ENCODE measurements around the gene ANKRD13D.

The ANKRD13D gene

DNA sequence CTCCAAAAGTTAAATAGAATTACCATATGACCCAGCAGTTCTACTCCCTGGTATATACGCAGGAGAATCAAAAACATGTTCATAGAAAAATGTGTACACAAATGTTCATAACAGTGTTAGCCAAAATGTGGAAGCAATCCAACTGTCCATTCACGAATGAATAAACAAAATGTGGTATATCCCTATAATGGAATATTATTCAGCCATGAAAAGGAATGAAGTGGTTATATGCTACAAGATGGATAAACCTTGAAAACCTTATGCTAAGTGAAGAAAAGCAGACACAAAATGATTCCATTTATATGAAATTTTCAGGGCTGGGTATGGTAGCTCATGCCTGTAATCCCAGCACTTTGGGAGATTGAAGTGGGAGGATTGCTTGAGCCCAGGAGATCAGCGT lies 48.2 kb downstream of the ANKRD13D start:
- no peaks in the 10 kb centered on the region for H3K27me3 ChIP-seq (ENCODE audit: insufficient read depth, low read length)
- TF ChIP-seq CTCF (IDR thresholded peaks at IDR 0.05; ENCODE audit: low read length) (no peak), EZH2 (IDR thresholded peaks at IDR 0.05; ENCODE audit: borderline replicate concordance, low read length) (no peak)
- H3F3A ChIP-seq (ENCODE audit: insufficient read depth, low read length), result no peaks in the 10 kb centered on the region

GRCh38 chr11:67344264-67344663 lies 55.2 kb downstream of the ANKRD13D start:
- H3K9me3 ChIP-seq (ENCODE audit: low read length), result no peaks in the 10 kb centered on the region
- H3K4me1 ChIP-seq (ENCODE audit: insufficient read depth, low read length, severe bottlenecking), result peaks cover 25% of the 10 kb centered on the region
- TF ChIP-seq CTCF (IDR thresholded peaks at IDR 0.05; ENCODE audit: low read length) (no peak), EZH2 (IDR thresholded peaks at IDR 0.05; ENCODE audit: borderline replicate concordance, low read length) (no peak)
- no peak overlapping the region; the same call in 1 of the 2 replicates for H3K4me2 ChIP-seq (ENCODE audit: low read length)
- no peaks in the 10 kb centered on the region for H4K20me1 ChIP-seq (ENCODE audit: insufficient read depth, low read length)
- no peak overlapping the region for H3K9ac ChIP-seq (ENCODE audit: low read length)
- no peaks in the 10 kb centered on the region for H3F3A ChIP-seq (ENCODE audit: insufficient read depth, low read length)
- no peaks in the 10 kb centered on the region for H3K79me2 ChIP-seq (ENCODE audit: insufficient read depth, low read length)
- H3K4me3 ChIP-seq (ENCODE audit: low read depth, low read length, poor library complexity, severe bottlenecking), result no peak overlapping the region
- no peaks in the 10 kb centered on the region for H3K27me3 ChIP-seq (ENCODE audit: insufficient read depth, low read length)
- no peak overlapping the region for H2AFZ ChIP-seq (ENCODE audit: low read length)
- peak overlapping the region; percentile 49 for H3K27ac ChIP-seq (ENCODE audit: low read depth, low read length, poor library complexity, severe bottlenecking)
- no peaks in the 10 kb centered on the region for H3K36me3 ChIP-seq (ENCODE audit: insufficient read depth, low read length)
- no peaks in the 10 kb centered on the region for H3K9me2 ChIP-seq (ENCODE audit: low read depth, low read length)

More for the DNA sequence above, 48.2 kb downstream of the ANKRD13D start:
- H2AFZ ChIP-seq (ENCODE audit: low read length), result no peak overlapping the region
- no peaks in the 10 kb centered on the region for H3K9me2 ChIP-seq (ENCODE audit: low read depth, low read length)
- no peaks in the 10 kb centered on the region for H3K4me1 ChIP-seq (ENCODE audit: insufficient read depth, low read length, severe bottlenecking)
- H3K79me2 ChIP-seq (ENCODE audit: insufficient read depth, low read length), result no peaks in the 10 kb centered on the region
- no peak overlapping the region for H3K27ac ChIP-seq (ENCODE audit: low read depth, low read length, poor library complexity, severe bottlenecking)
- H3K9ac ChIP-seq (ENCODE audit: low read length), result no peak overlapping the region
- no peak overlapping the region for H3K4me3 ChIP-seq (ENCODE audit: low read depth, low read length, poor library complexity, severe bottlenecking)
- no peaks in the 10 kb centered on the region for H4K20me1 ChIP-seq (ENCODE audit: insufficient read depth, low read length)
- no peaks in the 10 kb centered on the region for H3K36me3 ChIP-seq (ENCODE audit: insufficient read depth, low read length)
- no peaks in the 10 kb centered on the region for H3K9me3 ChIP-seq (ENCODE audit: low read length)
- H3K4me2 ChIP-seq (ENCODE audit: low read length), result no peak overlapping the region

DNA sequence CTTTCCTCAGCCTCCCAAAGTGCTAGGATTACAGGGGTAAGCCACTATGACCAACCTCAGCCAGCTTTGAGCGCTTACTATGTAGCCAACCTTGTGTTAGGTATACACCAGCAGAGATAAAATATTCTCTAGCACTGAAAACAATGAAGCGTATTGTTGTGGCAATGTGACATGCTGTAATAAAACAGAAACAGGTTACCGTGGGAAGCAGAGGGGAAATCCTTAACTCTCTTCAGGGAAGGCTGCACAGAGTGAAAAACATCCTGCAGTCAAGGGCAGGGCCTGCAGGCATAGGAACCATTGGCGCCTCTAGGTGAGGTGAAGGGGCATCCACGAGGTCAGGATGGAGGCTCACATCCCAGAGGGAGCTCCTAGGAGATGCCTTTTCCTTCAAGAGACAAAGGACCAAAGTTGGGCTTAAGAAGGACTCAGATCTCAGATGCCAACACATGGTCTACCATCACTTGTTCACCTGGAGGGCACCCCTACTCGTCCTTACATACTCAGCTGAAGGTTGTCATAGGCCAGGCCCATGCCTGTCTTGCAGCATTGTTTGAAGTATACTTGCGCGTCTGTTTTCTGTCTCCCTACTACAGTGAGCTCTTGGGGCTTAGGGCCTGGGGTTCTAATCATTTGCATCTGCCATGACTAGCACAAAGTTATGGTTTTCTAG lies 56.3 kb downstream of the ANKRD13D start:
- Histone ChIP-seq H3K36me3 (ENCODE audit: insufficient read depth, low read length) (no peaks in the 10 kb centered on the region), H3K4me3 (ENCODE audit: low read depth, low read length, poor library complexity, severe bottlenecking) (no peak overlapping the region), H3K79me2 (ENCODE audit: insufficient read depth, low read length) (no peaks in the 10 kb centered on the region), H4K20me1 (ENCODE audit: insufficient read depth, low read length) (no peaks in the 10 kb centered on the region), H3F3A (ENCODE audit: insufficient read depth, low read length) (no peaks in the 10 kb centered on the region), H3K9me2 (ENCODE audit: low read depth, low read length) (no peaks in the 10 kb centered on the region), H3K4me1 (ENCODE audit: insufficient read depth, low read length, severe bottlenecking) (peaks cover 31% of the 10 kb centered on the region), H3K4me2 (ENCODE audit: low read length) (no peak overlapping the region), H3K27me3 (ENCODE audit: insufficient read depth, low read length) (no peaks in the 10 kb centered on the region), H3K9me3 (ENCODE audit: low read length) (no peaks in the 10 kb centered on the region), H3K9ac (ENCODE audit: low read length) (no peak overlapping the region; the same call in 1 of the 2 replicates), H3K27ac (ENCODE audit: low read depth, low read length, poor library complexity, severe bottlenecking) (peak overlapping the region; percentile 52), H2AFZ (ENCODE audit: low read length) (no peak overlapping the region)
- TF ChIP-seq CTCF (IDR thresholded peaks at IDR 0.05; ENCODE audit: low read length) (no peak), EZH2 (IDR thresholded peaks at IDR 0.05; ENCODE audit: borderline replicate concordance, low read length) (no peak)
